ENCODE measurements around the gene KATNAL1.

DNA sequence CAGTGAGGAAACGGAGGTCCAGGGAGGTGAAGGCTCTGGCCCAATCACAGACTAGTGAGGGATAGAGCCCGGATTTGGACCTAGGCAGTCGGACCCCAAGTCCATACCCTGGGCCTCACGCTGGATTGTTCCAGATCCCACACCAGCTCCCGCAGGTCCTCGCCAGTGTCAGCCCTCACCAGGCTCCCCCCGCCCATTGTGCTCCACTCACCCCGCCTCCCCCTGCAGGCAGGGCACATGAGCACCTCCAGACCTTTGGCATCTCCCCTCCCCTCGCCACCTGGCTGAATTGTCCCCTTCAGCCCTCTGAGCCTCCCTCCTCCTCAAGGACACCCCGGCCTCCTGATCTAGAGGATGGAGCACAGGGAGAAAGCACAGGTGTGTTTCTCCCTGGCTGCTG is 152.4 kb downstream of the KATNAL1 start:
- TF ChIP-seq POLR2A (IDR thresholded peaks at IDR 0.05; ENCODE audit: low read depth, low read length) (no peak), POLR2AphosphoS5 (IDR thresholded peaks at IDR 0.05; ENCODE audit: low read depth, low read length) (no peak), TAF1 (IDR thresholded peaks at IDR 0.05; ENCODE audit: low read depth, low read length) (no peak)
